OCI-M2 (cell line): Measurements from ENCODE around the gene ZCCHC8.
"Not testable (repeated sequence)": the region's sequence is repeated elsewhere in the genome, so short reads cannot be mapped to it uniquely, and the experiment has no call there.

Source experiments
- DNase-seq: peaks from one replicate; lab custom pipeline; 2025; ENCODE audit not compliant: unreplicated experiment; lab: John Stamatoyannopoulos, UW

Gene ZCCHC8

GRCh38 chr12:122513028-122513427 lies 12.3 kb upstream of the ZCCHC8 start:
- not testable (repeated sequence) for DNase-seq

DNA sequence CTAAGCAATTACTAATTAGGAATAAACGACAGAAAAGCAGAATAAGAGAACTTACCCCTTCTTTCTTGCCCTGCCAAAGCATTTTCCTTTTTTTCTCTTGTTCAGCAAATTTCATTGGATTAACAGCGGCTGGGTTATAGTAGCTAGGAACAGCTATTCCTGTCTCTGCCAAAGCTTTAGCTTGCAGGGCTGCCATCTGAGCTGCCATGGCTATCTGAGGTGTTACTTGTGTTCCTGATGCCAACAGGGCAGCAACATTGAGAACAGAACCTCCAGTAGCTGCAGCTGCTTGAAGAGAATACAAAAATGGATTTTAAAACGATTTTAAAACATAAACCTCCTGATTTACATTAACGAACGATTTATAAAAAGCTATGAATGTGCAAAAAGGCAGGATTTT lies 7.4 kb upstream of the ZCCHC8 start:
- no peak for DNase-seq

DNA sequence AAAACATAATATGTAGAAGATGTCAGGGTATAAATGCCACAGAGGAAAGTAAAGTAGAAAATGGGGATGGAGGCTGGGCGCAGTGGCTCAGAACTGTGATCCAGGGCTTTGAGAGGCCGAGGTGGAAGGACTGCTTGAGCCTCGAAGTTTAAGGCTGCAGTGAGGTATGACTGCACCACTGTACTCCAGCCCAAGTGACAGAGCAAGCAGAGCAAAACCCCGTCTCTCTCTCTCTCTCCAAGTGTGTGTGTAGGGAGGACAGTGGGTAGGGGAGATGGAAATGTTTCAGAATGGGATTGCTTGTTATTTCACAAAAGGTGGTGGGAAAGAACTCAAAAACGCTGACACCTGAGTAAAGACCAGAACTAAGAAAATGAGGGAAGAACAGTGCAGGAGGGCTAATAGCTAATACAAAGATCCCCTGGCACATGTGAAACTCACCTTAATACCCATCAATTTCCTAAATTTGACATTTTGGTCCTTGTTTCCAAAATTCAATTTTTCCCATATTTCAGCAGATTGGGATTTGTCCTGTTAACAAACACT lies 5.7 kb upstream of the ZCCHC8 start:
- DNase-seq, result no peak

DNA sequence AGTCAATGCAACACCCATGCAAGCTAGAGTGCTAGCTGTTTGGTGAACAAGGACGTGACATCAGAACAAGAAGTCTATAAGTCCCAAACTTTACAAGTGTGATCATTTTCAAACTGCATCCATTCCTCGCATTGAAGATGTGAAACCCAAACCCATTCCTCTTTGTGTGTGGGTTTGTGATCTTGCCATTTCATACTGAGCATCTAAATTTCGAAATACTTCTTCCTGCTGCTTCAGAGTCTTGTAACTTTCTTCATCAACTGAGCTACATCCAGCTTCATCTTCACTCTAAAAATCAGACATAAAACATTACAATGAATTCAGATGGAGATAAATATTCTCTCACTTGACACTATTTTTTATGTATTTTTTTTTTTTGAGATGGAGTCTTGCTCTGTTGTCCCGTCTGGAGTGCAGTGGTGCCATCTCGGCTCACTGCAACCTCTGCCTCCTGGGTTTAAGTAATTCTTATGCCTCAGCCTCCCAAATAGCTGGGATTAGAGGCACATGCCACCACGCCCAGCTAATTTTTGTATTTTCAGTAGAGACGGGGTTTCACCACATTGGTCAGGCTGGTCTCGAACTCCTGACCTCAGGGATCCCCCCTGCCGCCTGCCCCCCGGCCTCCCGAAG lies 4.8 kb upstream of the ZCCHC8 start:
- DNase-seq, result no peak

- DNase-seq, result no peak
Observed at GRCh38 chr12:122503783-122504590, 3.3 kb upstream of the ZCCHC8 start.

- DNase-seq, result no peak
Observed at GRCh38 chr12:122503147-122503751, 2.5 kb upstream of the ZCCHC8 start.

DNA sequence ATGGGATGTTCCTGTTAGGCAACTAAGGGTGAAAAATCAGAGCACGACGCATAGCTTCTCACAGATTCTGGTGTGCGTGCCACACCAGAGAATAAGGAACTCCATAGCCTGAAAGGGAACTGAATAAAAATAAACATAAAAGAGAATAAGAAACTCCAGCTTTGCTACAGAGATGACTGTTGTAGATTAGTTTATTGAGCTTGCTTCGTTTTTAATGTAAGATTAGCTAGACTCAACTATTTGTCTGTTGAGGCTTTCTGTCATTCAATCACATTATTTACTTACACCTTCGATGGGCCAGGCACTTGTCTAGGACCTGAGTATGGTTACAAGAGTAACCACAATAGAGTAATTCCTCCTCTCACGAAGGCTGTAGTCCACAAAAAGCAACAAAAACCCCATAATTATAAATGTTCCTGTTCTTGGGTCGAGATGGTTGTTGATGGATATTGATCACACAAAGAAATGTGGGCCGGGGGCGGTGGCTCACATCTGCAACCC lies 807 bp upstream of the ZCCHC8 start:
- DNase-seq, result no peak

DNA sequence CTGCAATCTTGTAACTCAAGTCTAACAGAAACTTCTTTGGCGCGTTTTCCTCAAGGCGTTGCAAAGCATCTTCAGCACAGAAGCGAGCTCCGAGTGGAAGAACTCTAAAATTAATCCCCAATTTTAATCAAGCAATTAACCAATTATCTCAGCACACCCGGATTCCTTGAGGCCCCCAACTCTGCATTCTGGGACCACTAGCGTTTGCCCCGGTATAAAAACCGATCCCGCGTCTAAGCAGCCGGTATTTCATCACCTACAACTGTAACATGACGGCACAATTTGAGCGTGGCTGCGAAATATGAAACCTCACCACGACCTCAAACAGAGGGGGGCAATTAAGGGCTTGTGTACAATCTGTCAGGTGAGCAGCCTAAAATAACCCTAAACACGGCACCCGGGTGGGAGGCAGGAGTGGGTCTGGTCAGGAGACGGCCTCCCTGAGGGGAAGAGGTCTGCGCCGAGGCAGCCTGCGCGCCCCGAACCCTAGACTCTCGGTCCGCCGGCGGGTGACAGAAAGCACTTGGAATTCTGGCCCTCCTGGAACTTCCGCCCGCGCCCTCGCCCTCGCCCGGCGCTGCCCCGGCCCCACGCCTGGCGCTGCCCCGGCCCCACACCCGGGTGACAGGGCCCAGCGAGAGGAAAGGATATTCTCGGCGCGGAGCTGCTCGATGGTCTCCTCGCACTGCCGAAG lies 594 bp downstream of the ZCCHC8 start:
- DNase-seq, result no peak

DNA sequence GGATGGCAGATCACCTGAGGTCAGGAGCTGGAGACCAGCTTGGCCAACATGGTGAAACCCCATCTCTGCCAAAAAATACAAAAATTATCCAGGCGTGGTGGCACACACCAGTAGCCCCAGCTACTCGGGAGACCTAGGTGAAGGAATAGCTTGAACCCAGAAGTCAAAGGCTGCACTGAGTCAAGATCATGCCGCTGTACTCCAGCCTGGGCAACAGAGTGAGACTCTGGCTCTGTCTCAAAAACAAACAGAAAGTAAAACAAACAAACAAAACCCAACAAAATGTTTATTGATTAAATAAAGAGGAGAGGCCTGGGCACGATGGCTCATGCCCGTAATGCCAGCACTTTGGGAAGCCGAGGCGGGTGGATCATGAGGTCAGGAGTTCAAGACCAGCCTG lies 5.5 kb downstream of the ZCCHC8 start:
- no peak for DNase-seq

GRCh38 chr12:122493222-122493621 lies 7.5 kb downstream of the ZCCHC8 start:
- not testable (repeated sequence) for DNase-seq

- no peak for DNase-seq
Observed at GRCh38 chr12:122491991-122492390, 8.7 kb downstream of the ZCCHC8 start.

DNA sequence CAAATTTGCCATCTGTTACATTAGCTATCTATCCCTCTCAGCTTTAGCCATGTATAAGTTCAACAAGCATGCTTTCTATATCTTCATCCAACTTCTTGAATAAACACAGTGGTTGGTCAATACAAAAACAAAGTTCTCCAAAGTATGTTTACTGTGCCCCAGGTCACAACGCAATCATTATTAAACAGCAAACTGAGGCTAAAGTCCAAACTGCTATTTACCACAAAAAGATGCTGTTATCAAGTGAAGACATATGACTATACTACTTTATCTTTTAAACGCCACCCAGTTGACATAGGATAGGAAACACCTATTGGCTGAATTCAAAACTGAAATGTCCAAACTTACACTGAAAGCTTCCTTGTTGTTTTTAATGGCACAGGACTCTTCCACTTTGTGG lies 11.7 kb downstream of the ZCCHC8 start:
- no peak for DNase-seq

- DNase-seq, result not testable (repeated sequence)
Observed at GRCh38 chr12:122487807-122488206, 12.9 kb downstream of the ZCCHC8 start.

GRCh38 chr12:122486805-122487426 lies 13.8 kb downstream of the ZCCHC8 start:
- no peak for DNase-seq

DNA sequence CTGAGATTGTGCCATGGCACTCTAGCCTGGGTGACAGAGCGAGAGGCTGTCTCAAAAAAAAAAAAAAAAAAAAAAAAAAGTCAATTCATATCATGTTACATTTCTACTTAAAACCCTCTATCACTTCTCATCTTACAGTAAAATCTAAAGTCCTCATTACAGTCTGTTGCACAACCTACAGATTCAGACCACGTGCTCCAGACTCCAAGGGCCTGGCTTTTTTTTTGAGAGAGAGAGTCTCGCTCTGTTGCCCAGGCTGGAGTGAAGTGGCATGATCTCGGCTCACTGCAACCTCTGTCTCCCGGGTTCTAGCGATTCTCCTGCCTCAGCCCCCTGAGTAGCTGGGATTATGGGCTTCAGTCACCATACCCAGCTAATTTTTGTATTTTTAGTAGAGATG lies 14.4 kb downstream of the ZCCHC8 start:
- not testable (repeated sequence) for DNase-seq

DNA sequence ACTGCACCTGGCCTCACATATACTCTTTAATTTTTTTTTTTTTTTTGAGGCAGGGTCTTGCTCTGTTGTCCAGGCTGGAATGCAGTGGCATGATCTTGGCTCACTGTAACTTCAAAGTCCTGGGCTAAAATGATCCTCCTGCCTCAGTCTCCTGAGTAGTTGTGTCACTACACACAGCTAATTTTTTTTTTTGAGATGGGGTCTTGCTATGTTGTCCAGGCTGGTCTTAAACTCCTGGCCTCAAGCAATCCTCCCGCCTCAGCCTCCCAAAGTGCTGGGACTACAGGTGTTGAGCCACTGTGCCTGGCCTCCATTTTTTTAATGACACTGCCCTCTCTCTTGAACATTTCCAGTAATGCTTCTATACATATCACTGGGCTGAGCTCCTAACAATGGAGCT lies 16.3 kb downstream of the ZCCHC8 start:
- DNase-seq, result not testable (repeated sequence)

GRCh38 chr12:122483969-122484368 lies 16.8 kb downstream of the ZCCHC8 start:
- no peak for DNase-seq

DNA sequence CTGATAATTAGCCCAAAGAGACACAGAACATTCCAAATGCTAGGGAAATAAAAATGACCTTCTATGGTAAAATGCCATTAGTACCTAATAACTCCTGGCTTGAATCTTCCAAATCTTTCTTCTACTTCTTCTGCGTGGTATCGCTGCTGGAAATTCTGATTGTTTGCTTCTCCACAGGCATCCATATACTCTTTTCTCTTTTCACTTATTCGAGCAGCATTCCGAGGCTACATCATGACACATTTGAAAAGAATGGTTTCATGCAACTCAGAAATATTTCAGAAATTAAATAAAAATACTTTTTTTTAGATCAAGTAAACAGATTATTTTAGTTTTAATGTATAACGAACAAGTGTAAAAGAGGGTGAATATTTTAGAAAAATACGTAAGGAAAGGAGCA lies 18.9 kb downstream of the ZCCHC8 start:
- no peak for DNase-seq

- no peak for DNase-seq
Observed at GRCh38 chr12:122480753-122481152, 20.0 kb downstream of the ZCCHC8 start.

GRCh38 chr12:122474324-122474716 lies 26.4 kb downstream of the ZCCHC8 start:
- no peak for DNase-seq
